Suprapubic skin (tissue), 4 donors: Measurements from ENCODE around the gene UBR2.

Experiments used
- EP300 ChIP-seq: sonication (generic); formaldehyde crosslinking; IDR thresholded peaks from one replicate; pipeline ENCODE4 v1.6.1; 2017; ENCODE audit warnings: antibody characterized with exemption
- POLR2AphosphoS5 ChIP-seq, 3 donors: sonication (generic); formaldehyde crosslinking; IDR thresholded peaks; one replicate each; pipeline ENCODE4 v1.6.1; 2017; ENCODE audit warnings: antibody characterized with exemption in 3 of 3
- TF ChIP-seq, protein P1 (sequence below), 2 donors: fragments of 200-600 bp in 1 of 2; fragments of 450-650 bp in 1 of 2; sonication (generic) in 1 of 2; IDR thresholded peaks; one replicate each; pipeline ENCODE4 v1.5.1; 2016 to 2019; ENCODE audit warnings: antibody characterized with exemption in 2 of 2, mild to moderate bottlenecking in 1 of 2, moderate library complexity in 1 of 2

DNA sequence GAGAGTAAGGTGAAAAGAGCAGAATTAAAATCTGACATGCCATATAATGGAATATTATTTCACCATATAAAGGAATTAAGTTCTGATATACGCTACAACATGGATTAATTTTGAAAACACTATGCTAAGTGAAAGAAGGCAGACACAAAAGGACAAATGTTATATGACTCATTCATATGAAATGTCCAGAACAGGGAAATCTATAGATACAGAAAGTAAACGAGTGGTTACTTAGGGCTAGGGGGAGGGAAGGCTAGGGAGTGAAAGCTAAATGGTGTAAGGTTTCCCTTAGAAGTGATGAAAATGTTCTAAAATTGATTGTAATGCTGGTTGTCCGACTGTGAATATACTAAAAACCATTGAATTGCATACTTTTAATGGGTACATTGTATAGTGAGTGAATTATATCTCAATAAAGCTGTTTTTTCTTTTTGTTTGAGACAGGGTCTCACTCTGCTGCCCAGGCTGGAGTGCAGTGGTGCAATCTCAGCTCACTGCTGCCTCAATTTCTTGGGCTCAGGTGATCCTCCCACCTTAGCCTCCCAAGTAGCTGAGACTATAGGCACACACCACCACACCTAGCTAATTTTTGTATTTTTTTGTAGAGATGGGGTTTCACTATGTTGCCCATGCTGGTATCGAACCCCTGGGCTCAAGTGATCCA lies 150.4 kb downstream of the UBR2 start:
- TF ChIP-seq, protein P1, sequence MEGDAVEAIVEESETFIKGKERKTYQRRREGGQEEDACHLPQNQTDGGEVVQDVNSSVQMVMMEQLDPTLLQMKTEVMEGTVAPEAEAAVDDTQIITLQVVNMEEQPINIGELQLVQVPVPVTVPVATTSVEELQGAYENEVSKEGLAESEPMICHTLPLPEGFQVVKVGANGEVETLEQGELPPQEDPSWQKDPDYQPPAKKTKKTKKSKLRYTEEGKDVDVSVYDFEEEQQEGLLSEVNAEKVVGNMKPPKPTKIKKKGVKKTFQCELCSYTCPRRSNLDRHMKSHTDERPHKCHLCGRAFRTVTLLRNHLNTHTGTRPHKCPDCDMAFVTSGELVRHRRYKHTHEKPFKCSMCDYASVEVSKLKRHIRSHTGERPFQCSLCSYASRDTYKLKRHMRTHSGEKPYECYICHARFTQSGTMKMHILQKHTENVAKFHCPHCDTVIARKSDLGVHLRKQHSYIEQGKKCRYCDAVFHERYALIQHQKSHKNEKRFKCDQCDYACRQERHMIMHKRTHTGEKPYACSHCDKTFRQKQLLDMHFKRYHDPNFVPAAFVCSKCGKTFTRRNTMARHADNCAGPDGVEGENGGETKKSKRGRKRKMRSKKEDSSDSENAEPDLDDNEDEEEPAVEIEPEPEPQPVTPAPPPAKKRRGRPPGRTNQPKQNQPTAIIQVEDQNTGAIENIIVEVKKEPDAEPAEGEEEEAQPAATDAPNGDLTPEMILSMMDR (IDR thresholded peaks at IDR 0.05), result no peak
- TF ChIP-seq POLR2AphosphoS5 (IDR thresholded peaks at IDR 0.05) (no peak), EP300 (no peak)
